Activated CD8-positive, alpha-beta memory T cell treated with anti-CD3 and anti-CD28 coated beads, Interleukin-2, amount 50 U/mL, for 1 hour (primary cell): ENCODE measurements around the gene MALRD1.
"Not testable (repeated sequence)": the region's sequence is repeated elsewhere in the genome, so short reads cannot be mapped to it uniquely, and the experiment has no call there.

Experiments
- DNase-seq: peaks from one replicate; pipeline ENCODE4 v3.0.0-alpha.2; 2020; ENCODE audit errors: extremely low read depth

Gene MALRD1

DNA sequence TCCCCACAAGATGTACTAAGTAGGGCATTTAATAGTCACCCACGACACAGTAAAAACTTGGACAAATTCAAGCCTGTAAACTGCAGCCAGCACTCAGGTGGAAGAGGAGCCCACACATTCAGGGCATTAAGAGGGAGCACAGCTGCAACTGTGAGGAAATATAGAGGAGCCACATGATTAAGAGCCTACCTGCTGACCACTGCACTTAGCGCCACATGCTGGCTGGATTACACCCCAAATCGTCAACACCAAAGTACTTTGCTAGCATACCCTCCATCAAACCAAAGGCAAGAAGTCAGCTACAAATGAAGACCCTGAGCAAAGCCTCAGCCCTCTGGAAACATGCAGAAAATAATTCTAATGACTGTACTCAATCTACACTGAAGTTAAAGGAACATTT, 445.3 kb downstream of the MALRD1 start:
- DNase-seq = no peak

DNA sequence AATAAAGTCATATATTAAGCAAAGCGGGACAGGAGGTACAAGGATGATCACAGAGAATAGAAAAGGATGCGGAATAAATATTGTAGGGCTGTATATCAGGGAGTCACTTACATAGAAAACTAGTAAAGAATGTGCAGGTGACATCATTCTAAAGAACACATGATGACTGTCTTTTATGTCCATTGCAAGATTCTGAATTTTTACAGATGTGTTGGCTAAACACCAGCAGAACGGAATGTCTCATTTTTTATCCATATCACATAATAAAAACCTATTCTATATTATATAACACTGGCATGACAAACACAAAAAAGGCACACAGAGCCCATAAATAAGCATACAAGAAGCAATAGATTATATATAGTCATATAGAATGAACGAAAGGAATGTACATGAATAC, 448.4 kb downstream of the MALRD1 start:
- no peak for DNase-seq

DNA sequence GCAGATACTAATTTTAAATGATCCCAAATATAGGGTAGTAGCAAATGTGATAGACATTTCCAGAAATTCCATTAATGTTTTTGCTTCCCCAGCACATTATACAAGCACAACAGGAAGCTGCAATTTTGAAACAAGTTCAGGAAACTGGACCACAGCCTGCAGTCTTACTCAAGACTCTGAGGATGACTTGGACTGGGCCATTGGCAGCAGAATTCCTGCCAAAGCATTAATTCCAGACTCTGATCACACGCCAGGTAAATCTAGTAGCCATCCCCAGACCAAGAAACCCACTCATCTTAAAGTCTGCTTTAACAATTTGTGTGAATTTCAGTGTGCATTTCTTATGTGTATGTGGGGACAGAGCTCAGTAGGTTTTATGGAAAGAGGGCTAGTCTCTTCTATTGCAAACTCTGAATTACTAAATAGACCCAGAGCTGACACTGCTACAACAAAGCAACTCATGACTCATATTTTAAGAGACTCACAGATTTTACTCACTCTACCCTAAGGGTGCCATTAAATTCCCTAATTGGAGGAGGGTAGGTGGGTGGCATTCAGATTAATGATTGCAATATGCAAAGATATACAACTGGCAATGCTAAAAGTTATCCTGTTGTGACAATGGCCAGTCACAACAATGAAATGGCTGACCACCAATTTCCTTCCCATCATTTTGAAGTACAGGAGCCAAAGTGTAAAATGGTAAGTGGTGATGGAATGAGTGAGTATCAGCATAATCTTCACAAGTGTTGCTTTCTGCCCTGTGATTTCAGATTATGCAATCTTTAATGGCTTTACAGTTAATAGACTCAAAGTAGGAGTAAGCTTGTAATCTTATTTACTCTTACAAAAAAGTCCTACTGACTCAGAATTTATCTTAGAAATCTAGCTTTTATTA, 450.0 kb downstream of the MALRD1 start:
- no peak for DNase-seq

DNA sequence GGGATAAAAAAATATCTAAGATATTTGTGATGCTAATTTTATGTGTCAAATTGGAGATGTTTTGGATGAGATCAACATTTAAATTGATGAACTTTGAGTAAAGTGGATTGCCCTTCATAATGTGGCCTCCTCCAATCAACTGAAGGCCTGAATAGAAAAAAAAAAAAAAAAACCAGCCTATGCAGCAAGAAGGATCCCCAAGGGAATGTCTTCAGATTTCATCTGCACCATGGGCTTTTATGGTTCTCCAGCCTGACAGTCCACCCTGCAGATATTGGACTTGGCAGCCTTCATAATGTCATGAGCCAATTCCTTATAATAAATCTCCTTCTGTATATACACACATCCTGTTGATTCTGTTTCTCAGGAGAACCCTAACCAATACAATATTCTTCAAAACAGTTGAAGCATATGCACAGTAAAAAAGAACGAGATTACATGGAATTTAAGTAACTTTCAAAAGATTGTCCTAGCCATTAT, 450.7 kb downstream of the MALRD1 start:
- DNase-seq = no peak

DNA sequence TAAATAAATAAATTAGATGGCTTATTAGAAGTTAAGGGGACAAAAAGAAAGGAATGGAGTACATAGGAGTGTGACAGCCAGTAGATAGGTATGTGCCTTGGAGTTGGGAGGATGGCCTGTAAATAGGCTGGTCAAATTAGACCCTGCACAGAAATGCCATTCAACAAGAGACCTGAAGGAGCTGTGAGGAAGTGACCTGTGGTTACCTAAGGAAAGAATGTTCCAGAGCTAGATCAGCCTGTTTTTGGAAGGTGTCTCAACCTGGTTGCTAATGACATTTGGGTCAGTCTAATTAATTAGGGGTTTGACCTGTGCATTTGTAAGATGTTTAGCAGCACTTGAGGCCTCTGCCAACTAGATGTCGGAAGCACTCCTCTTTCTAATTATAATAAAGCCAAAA, 452.4 kb downstream of the MALRD1 start:
- no peak for DNase-seq

DNA sequence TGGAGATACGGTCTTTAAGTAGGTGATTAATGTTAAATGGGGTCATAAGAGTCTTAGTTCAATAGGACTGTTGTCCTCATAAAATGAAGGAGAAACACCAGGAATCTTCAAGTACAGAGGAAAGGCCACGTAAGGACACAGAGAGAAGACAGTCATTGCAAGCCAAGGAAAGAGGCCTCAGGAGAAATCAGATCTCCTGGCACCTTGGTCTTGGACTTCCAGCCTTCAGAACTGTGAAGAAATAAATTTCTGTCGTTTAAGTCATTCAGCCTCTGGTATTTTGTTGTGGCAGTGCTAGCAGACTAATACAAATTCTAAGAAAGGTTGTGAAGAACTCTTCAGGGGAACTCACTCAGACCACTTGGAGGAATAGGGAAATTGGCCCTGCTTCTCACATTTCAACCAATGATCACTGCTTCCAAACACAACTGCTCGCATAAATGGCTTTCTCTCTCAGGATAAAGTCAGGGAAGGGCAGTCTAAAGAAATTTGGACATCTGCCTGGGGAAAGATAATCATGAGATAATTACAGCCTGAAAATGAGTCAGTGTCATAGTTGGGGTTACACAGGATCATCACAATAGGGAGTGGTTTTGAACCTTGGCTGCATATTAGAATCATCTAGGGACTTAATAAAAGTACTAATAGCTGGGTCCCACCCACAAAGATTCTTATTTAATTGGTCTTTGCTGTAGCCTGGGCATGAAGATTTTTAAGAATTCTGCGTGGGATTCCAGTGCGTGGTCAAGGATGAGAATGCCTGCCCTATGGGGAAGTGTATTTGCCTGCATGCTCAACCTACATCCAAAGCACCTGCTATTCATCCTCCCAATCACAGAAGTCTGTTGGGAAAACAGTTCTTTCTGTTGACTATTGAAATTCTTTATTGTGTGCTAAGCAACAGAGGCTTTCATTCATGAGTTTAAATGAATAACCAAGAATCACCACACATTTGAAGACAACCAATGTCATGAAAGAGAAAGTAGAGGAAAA, 457.0 kb downstream of the MALRD1 start:
- no peak for DNase-seq

DNA sequence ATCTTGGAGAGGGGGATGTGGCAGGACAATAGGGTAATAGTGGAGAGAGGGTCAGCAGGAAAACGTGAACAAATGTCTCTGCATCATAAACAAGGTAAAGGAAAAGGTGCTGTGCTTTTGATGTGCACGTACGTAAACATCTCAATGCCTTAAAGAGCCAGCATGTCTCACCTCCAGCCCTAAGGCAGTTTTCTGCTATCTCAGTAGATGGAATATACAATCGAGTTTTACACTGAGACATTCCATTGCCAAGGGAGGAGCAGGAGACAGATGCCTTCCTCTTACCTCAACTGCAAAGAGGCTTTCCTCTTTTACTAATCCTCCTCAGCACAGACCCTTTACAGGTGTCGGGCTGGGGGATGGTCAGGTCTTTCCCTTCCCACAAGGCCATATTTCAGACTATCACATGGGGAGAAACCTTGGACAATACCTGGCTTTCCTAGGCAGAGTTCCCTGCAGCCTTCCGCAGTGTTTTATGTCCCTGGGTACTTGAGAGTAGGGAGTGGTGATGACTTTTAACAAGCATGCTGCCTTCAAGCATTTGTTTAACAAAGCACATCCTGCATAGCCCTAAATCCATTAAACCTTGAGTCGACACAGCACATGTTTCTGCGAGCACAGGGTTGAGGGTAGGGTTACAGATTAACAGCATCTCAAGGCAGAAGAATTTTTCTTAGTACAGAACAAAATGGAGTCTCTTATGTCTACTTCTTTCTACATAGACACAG, 461.6 kb downstream of the MALRD1 start:
- DNase-seq = not testable (repeated sequence)

DNA sequence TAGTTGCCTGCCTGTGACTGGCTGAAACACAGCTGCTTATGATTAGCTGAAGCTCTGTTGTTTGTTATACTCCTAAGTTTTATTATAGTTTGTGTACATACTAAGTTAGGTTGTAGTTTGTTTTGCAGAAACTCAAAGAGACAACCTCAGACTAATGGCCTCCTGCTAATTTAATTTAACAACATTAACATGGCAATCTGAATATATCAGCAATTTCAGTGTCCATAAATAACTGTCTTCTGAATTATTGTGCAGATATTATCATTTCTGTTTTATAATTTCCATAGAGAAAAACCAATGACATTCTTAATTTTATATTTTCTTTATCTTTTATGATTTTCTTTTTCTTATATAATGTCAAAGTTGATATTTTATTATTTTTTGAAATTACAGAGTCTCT, 469.5 kb downstream of the MALRD1 start:
- DNase-seq = no peak

DNA sequence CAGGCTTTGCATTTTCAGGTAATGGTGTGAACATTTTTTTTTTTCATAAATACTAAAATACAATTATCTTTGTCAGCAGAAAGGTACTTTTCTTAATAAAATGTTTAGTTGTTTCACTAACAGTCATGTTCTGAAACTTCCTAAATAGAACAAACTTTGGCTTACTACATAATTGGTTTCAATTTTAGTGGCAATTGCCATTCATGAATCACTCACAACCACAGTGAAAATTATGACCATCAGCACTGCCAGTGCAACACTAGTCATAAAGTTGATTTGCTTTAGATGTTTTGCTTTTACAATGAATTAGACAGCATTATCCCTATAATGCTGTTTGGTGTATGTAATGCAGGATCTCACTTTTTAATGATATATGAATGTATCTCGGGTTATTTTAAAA, 470.0 kb downstream of the MALRD1 start:
- DNase-seq = no peak

DNA sequence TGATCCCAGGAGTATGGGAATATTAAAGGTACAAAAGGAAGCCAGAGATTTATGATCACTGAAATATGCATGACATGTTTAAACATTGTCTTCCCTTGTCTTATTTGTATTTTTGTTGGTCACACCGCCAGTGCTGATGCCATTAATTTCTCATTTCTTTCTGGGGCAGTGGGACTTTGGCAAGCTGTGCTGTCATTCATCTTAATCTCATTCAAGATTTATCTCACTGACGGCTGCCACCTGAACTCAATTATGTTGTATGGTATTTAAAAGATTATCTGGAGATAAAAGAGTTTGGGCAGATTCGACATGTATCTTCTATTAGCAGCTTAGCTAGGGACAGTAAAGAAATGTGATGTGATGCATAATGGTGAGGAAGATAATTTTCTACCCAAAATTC, 482.7 kb downstream of the MALRD1 start:
- no peak for DNase-seq

DNA sequence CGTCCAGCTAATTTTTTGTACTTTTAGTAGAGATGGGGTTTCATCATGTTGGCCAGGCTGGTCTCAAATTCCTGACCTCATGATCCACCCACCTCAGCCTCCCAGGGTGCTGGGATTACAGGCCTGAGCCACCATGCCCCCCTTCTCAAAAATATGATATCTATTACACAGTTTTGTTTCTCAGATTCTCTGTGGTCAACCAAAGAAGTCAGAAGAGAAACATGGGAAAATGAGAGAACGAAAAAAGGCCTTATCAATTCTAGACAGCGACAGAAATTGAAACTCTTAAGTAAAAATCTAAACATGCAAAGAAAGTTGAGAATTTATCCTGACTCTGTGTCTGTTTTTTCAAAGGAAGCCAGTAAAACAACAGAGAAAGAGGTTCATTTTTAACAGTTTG, 483.8 kb downstream of the MALRD1 start:
- no peak for DNase-seq

DNA sequence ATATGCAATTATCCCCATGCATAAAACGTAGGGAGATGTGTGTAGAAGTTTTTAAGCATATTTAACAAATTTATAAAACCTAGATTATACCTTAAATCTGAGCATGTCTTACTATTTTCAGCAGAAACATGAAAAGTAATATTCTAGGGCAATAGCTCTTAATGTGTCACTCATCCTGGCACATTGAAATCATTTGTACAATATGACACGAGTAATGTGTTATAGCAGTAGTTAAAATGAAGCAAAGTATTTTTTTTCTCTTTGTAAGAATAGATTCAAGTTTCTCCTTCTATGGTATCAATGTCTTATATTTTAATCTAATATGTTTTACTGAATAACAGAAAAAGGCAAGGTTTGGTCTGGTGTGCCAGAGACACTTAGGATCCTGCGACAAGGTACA, 492.7 kb downstream of the MALRD1 start:
- DNase-seq = no peak

DNA sequence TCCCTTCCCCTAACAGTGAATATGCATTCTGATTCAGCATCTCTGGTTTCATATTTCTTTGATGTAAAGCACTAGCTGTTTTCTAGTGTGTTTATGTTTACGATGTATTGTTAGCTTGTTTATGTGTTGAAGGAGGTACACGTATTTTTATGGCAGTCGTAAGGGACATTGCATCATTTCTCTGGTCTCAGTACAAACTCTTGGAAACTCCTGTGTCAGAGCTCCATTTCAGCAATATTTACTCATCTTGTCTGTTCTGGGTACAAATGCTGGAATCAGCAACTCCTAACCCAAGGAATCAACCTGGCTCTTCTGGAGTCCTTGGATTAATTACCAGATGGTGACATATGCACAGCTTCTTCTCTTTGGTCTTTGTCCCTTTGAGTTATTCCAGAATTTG, 497.6 kb downstream of the MALRD1 start:
- DNase-seq = no peak

DNA sequence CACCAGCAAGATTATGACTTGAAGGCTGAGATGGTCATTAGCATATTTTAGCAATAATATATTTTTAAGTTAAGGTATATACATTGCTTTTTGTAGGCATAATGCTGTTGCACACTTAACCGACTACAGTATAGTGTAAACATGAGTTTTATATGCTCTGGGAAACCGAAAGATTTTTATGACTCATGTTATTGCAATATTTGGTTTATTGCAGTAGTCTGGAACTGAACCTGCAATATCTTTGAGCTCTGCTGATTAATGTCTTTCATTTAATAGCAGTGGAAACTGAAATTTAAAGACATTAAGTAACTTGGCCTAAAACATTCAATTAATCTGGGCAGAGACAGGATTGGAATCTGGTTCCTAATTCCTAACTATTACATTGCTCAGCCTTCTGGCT, 500.9 kb downstream of the MALRD1 start:
- no peak for DNase-seq

DNA sequence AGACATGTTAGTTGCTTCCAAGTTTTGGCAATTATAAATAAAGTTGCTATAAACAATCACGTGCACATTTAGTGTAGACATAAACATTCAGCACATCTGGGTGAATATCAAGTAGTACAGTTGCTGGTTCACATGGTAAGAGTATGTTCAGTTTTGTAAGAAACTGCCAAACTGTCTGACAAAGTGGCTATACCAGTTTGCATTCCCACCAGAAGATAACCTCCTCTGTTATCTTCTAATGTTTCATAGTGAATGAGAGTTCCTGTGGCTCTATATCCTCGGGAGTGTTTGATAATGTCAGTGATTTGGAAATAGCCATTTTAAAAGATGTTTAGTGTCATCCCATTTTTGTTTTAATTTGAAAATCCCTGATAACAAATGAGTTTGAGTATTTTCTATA, 508.1 kb downstream of the MALRD1 start:
- no peak for DNase-seq

DNA sequence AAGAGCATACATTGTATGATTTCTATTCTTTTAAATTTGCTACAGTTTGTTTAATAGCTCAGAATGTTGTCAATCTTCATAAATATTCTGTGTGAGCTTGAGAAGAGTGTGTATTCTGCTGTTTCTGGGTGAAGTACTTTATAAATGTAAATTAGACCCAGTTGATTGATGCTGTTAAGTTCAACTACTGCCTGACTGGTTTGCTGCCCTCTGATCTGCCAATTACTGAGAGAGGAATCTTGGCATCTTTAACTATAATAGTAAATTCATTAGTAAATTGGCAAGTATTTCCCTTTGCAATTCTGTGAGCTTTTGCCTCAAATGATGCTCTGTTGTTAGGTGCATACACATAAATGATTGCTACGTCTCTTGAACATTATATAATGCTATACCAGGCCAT, 512.6 kb downstream of the MALRD1 start:
- no peak for DNase-seq

DNA sequence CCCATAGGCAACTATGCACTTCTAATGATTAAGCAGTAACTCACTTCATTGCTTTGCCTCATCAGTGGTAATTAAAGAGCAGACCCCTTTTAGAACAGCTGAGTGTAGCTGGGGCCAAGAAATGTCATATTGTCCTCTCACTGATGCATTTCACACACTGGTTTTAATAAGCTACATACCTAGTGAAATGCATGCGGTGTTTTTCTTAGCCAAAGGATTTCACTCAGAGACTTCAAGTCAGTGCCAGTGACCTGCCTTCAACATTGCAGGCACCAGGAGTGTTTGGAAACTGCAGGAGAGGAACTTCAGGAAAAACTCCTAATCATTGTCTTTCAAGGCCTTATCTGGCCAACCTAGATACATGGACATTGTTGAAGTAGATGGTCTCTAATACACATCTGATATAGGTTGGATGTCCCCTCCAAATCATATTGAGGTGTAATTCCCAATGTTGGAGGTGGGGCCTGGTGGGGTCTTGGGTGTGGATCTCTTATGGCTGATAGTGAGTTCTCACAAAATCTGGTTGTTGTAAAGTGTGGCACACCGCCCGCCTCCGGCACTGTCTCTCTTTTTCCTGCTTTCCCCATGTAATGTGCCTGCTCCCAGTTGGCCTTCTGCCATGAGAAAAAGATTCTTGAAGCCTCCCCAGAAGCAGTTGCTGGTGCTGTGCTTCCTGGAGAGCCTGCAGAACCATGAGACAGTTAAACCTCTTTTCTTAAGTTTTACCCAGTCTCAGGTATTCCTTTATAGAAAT, 515.0 kb downstream of the MALRD1 start:
- DNase-seq = no peak

DNA sequence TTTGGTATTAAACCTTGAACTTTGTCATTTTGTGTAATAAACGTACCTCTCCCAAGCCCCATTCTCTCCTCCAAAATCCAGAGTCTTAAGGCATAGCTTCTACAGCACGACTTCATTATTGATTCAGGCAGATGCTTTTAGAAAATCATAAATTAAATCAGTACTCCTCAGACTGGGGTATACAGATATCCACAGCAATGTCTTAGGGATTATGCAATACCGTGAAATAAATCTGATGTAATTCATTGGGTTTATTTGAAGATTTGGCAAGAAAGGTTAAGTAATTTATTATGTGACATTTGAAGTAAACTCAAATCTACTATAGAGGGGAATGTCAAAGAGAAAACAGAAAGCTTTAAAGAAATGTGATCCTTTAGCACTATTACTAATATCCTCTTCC, 521.5 kb downstream of the MALRD1 start:
- no peak for DNase-seq

DNA sequence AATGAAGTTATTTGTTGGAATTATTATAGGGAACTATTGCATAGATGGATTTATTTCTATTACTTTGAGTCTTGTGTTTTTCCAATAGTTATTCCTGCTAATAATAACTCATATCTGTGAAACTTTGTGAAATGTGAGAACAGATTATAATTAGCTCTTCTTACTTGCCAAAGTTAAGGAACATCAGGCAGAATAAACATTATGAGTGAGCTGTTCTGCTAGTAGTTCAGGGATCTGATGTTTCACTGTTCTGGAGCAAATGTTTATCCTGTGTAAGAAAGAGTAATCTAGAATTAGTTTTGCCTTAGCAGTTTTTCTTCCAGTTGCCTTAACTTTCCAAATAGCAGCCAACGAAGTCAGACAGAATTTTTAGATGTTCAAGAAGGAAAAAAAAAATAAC, 522.4 kb downstream of the MALRD1 start:
- DNase-seq = no peak

DNA sequence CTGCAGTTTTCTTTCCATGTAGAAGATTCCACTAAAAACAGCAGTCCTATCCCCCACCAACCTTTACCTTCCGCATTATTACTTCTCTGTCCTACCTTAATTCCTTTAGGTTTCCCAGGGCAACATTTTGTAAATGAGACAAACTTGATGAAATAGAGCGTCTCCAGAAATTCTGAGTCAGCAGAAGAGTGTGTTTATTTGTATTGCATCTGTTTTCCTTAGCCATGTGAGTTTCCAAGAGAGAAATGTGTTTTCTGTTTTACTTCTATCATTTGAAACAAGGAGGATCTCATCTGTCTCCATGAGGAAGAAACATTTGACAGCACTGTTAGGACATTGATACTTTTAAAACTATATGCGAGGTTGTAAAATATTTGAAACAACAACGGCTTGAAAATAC, 523.5 kb downstream of the MALRD1 start:
- no peak for DNase-seq

DNA sequence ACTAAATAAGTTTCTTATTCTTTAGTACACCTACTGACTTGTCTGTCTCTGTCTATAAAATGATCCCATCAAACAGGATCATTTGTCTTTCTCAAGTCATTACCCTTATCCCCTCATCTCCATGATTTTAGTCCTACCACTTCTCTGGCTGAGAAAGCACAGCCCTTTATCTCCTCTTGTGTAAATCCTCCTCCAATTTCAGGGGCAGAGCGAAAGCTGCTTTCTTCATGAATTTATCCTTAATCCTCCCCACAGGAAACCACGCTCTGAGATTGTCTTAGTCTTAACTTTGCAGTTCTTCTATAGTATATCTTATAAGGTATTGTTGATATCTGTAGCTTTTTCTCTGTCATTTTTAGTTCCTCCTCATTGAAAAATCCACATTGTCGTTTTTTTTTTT, 528.0 kb downstream of the MALRD1 start:
- no peak for DNase-seq
